Fibroblast of lung (primary cell): ENCODE data around the gene ANK2. TPM values are rescaled to one million over a fixed set of nuclear protein-coding genes. Genes with fewer than 3 reads are reported as not detected.

Source experiments
- DNase-seq, 2 donors: peaks; one replicate each; pipeline versions ENCODE4 v3.0.0 to v3.0.0-alpha.2; 2010; ENCODE audit warnings: low read depth in 2 of 2
- H2AFZ ChIP-seq: 2 replicates; pipeline ENCODE4 v1.5.1; 2012; ENCODE audit warnings: low read length, control low read depth, inconsistent platforms
- H3K27ac ChIP-seq: 2 replicates; pipeline ENCODE4 v1.5.1; 2011; ENCODE audit warnings: low read length, control low read depth; ENCODE audit not compliant: insufficient read depth
- H3K27me3 ChIP-seq: 2 replicates; pipeline ENCODE4 v1.5.1; 2011; ENCODE audit warnings: mild to moderate bottlenecking, low read length; ENCODE audit not compliant: control insufficient read depth, insufficient read depth
- H3K36me3 ChIP-seq: 2 replicates; pipeline ENCODE4 v1.5.1; 2011; ENCODE audit warnings: low read length; ENCODE audit not compliant: control insufficient read depth, insufficient read depth
- H3K4me1 ChIP-seq: 2 replicates; pipeline ENCODE4 v1.5.1; 2011; ENCODE audit warnings: low read length; ENCODE audit not compliant: control insufficient read depth, insufficient read depth; ENCODE audit errors: extremely low read depth
- H3K4me2 ChIP-seq: 2 replicates; pipeline ENCODE4 v1.5.1; 2011; ENCODE audit warnings: low read length, control low read depth; ENCODE audit not compliant: insufficient read depth; ENCODE audit errors: extremely low read depth
- H3K4me3 ChIP-seq, 4 experiments: fragments of 200-600 bp in 1 of 4; sonication (generic) in 1 of 4; replicated peaks in 1 of 4; 2 replicates each; pipeline ENCODE4 v1.5.1; 2011 to 2016; ENCODE audit warnings: low read length in 4 of 4, low read depth in 3 of 4, mild to moderate bottlenecking in 3 of 4, control low read depth in 2 of 4, inconsistent platforms in 1 of 4, mixed read lengths in 1 of 4; ENCODE audit not compliant: insufficient read depth in 1 of 4; ENCODE audit errors: control extremely low read depth in 1 of 4
- H3K79me2 ChIP-seq: 2 replicates; pipeline ENCODE4 v1.5.1; 2012; ENCODE audit warnings: mild to moderate bottlenecking, low read length, inconsistent platforms; ENCODE audit not compliant: control insufficient read depth, insufficient read depth
- H3K9ac ChIP-seq: 2 replicates; pipeline ENCODE4 v1.5.1; 2011; ENCODE audit warnings: mild to moderate bottlenecking, low read length, control low read depth; ENCODE audit not compliant: insufficient read depth
- H3K9me3 ChIP-seq: 2 replicates; pipeline ENCODE4 v1.5.1; 2012; ENCODE audit warnings: low read depth, low read length; ENCODE audit not compliant: control insufficient read depth, insufficient read depth
- H4K20me1 ChIP-seq: 2 replicates; pipeline ENCODE4 v1.5.1; 2011; ENCODE audit warnings: low read length; ENCODE audit not compliant: control insufficient read depth, insufficient read depth; ENCODE audit errors: extremely low read depth
- CTCF ChIP-seq, 2 donors: IDR thresholded peaks in 1 of 2; conservative IDR thresholded peaks in 1 of 2; 1 replicate in 1 of 2; 2 replicates in 1 of 2; pipeline ENCODE4 v1.5.1; 2011 to 2012; ENCODE audit warnings: low read length in 2 of 2, control low read depth in 1 of 2, inconsistent platforms in 1 of 2, low read depth in 1 of 2, mild to moderate bottlenecking in 1 of 2
- EZH2 ChIP-seq: IDR thresholded peaks from 2 replicates; pipeline ENCODE4 v1.5.1; 2012; ENCODE audit warnings: low read length, control low read depth, mild to moderate bottlenecking; ENCODE audit errors: missing control alignments
- polyA plus RNA-seq, 2 donors: library from polyadenylated mRNA; depleted of rRNA in 1 of 2; stranded (reverse) in 1 of 2; unstranded in 1 of 2; fragments of >200 nt; gene quantifications; 2 replicates each; pipeline ENCODE4 v1.2.1, GENCODE V29; 2011 to 2012; ENCODE audit warnings: missing spikeins in 1 of 2
- total RNA-seq: library from RNA; depleted of rRNA; stranded (reverse); fragments of >200 nt; gene quantifications from 2 replicates; pipeline ENCODE4 v1.2.1, GENCODE V29; 2014

Gene ANK2
- total and polyA plus RNA-seq, 2 donors (not counting 1 experiment from before 2014, with no cell fraction given), result 10.9 to 95.1 TPM

- Histone ChIP-seq H3K79me2 (no peaks in the 10 kb centered on the region), H3K4me2 (no peak overlapping the region), H3K27me3 (no peaks in the 10 kb centered on the region), H3K9me3 (no peaks in the 10 kb centered on the region), H4K20me1 (no peaks in the 10 kb centered on the region), H3K4me3 (no peak overlapping the region), H3K4me1 (no peaks in the 10 kb centered on the region), H3K36me3 (no peaks in the 10 kb centered on the region), H2AFZ (no peak overlapping the region), H3K27ac (no peak overlapping the region), H3K9ac (no peak overlapping the region)
- peak in 1 of 2 donors; percentile 18 for DNase-seq
- TF ChIP-seq EZH2 (no peak), CTCF (conservative IDR thresholded peaks at IDR 0.05 in 1 of 2, IDR thresholded peaks at IDR 0.05 in 1 of 2; ENCODE audit: low read depth in 1 of 2, low read length in 2 of 2) (no peak)
Observed at GRCh38 chr4:113339430-113339813, 290.0 kb downstream of the ANK2 start.

- Histone ChIP-seq H3K4me1 (no peaks in the 10 kb centered on the region), H3K4me3 (no peak overlapping the region), H3K9ac (no peak overlapping the region), H4K20me1 (no peaks in the 10 kb centered on the region), H3K27ac (no peak overlapping the region), H3K79me2 (no peaks in the 10 kb centered on the region), H3K27me3 (no peaks in the 10 kb centered on the region), H2AFZ (no peak overlapping the region), H3K4me2 (no peak overlapping the region), H3K36me3 (no peaks in the 10 kb centered on the region), H3K9me3 (no peaks in the 10 kb centered on the region)
- TF ChIP-seq CTCF (conservative IDR thresholded peaks at IDR 0.05 in 1 of 2, IDR thresholded peaks at IDR 0.05 in 1 of 2; ENCODE audit: low read depth in 1 of 2, low read length in 2 of 2), result no peak
- TF ChIP-seq EZH2, result no peak
- DNase-seq, result no peak
Observed at GRCh38 chr4:113344100-113344499, 294.6 kb downstream of the ANK2 start.

GRCh38 chr4:113347245-113347644 lies 297.8 kb downstream of the ANK2 start:
- Histone ChIP-seq H3K9ac (no peak overlapping the region), H3K9me3 (no peaks in the 10 kb centered on the region), H3K79me2 (no peaks in the 10 kb centered on the region), H2AFZ (no peak overlapping the region), H3K4me3 (no peak overlapping the region), H4K20me1 (no peaks in the 10 kb centered on the region), H3K36me3 (no peaks in the 10 kb centered on the region), H3K4me2 (no peak overlapping the region), H3K4me1 (no peaks in the 10 kb centered on the region), H3K27ac (no peak overlapping the region), H3K27me3 (no peaks in the 10 kb centered on the region)
- DNase-seq, result peak in 1 of 2 donors; percentile 13
- TF ChIP-seq EZH2 (no peak), CTCF (conservative IDR thresholded peaks at IDR 0.05 in 1 of 2, IDR thresholded peaks at IDR 0.05 in 1 of 2; ENCODE audit: low read depth in 1 of 2, low read length in 2 of 2) (no peak)
